ENCODE measurements around the gene CIAO3. TPM values are rescaled to one million over a fixed set of nuclear protein-coding genes. Genes with fewer than 3 reads are reported as not detected.

The CIAO3 gene
- total RNA-seq, 1 experiment from 2014 or later, result 51.9 TPM

- no peak for DNase-seq
- TF ChIP-seq CTCF (IDR thresholded peaks at IDR 0.05; ENCODE audit: unreplicated experiment), result no peak
- Mint-ChIP-seq H3K4me1 (ENCODE audit: low read depth, unreplicated experiment) (peaks cover 16% of the 10 kb centered on the region), H3K27ac (ENCODE audit: unreplicated experiment) (no peak overlapping the region), H3K27me3 (ENCODE audit: unreplicated experiment) (no peaks in the 10 kb centered on the region), H3K4me3 (ENCODE audit: low read depth, unreplicated experiment) (no peak overlapping the region), H3K9me3 (ENCODE audit: low read depth, unreplicated experiment) (no peaks in the 10 kb centered on the region), H3K36me3 (ENCODE audit: insufficient read depth, unreplicated experiment) (peaks cover 78% of the 10 kb centered on the region)
- CTCF ChIA-PET, result interaction anchor here (1.2 kb wide), 1 partner anchor 76 kb away, joined by 3 read pairs; no protein-coding TSS in a partner anchor
- BruUV-seq (replicated peaks), result no TSS peak
- intact Hi-C loops (cut with micrococcal nuclease; ENCODE audit: unreplicated experiment), result no loop called here
These were observed 17.1 kb downstream of the CIAO3 start for GRCh38 chr16:723695-724094.

DNA sequence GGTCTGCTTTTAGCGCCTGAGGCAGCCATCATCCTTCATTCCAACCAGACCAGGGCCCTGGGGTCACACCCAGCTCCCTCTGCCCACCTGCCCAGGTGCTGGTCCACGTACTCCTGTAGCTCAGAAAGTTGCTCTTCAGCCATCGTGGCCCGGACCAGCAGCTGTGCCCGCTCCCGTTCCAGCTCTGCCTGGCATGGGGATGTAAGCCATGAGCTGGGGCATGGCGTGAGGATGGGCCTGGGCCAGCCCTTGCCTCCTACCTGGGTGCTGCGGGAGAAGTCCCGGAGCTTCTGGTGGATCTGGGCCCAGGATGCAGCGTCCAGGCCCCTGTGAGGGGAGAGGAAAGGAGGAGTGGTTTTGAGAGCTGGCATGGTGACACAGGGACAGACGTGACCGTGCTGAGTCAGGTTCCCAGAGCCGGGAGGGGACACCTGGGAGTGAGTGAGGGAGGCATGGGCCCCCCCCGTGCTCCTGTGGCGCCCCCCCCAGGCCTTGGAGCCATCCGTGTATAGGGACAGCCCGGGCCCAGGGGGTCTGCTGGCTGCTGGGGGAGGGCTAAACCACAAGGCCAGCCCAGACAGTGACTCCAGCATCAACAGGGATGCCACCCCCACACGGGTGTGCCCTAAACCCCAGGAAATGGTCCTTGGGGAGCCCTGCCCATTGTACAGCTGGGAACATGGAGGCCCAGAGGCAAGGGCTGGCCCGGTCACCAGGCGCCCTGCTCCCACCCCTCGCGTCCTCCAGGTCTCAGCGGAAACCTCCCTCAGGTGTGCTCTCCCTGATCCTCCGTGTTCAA, 17.8 kb downstream of the CIAO3 start:
- Mint-ChIP-seq H3K36me3 (ENCODE audit: insufficient read depth, unreplicated experiment) (peaks cover 79% of the 10 kb centered on the region), H3K27me3 (ENCODE audit: unreplicated experiment) (no peaks in the 10 kb centered on the region), H3K9me3 (ENCODE audit: low read depth, unreplicated experiment) (no peaks in the 10 kb centered on the region), H3K27ac (ENCODE audit: unreplicated experiment) (peak overlapping the region; percentile 2), H3K4me1 (ENCODE audit: low read depth, unreplicated experiment) (peaks cover 19% of the 10 kb centered on the region), H3K4me3 (ENCODE audit: low read depth, unreplicated experiment) (no peak overlapping the region)
- no TSS peak for BruUV-seq (replicated peaks)
- CTCF ChIA-PET, result interaction anchor here (1.2 kb wide), 1 partner anchor 75 kb away, joined by 3 read pairs; no protein-coding TSS in a partner anchor
- TF ChIP-seq CTCF (IDR thresholded peaks at IDR 0.05; ENCODE audit: unreplicated experiment), result no peak
- no peak for DNase-seq
- intact Hi-C loops (cut with micrococcal nuclease; ENCODE audit: unreplicated experiment), result no loop called here

DNA sequence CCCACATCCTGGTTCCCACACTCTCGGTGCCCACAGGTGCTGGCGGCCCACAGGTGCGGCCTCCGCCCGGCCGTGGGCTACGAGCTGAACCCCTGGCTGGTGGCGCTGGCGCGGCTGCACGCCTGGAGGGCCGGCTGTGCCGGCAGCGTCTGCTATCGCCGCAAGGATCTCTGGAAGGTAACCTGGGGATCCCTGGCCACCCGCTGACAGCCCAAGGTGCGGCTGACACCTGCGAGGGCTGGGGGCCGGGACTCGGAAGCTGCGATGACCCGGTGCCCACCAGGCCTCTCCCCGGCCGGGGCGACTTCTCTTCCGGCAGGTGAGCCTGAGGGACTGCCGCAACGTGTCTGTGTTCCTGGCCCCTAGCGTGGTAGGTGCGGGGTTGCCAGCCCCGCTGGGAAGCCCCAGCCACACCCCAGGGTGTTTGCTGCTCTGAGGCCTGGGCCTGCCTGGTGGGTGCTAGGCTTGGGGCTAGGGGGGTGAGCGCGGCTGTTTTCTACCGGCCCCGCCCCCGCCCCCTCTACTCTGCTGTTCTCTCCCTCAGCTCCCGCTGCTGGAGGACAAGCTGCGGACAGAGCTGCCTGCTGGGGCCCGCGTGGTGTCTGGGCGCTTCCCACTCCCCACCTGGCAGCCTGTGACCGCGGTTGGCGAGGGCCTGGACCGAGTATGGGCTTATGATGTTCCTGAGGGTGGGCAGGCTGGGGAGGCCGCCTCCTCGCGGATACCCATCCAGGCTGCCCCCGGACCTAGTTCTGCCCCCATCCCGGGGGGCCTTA, 18.8 kb downstream of the CIAO3 start:
- H3K4me3 Mint-ChIP-seq (ENCODE audit: low read depth, unreplicated experiment), result peak overlapping the region; percentile 84

More for the DNA sequence above, 18.8 kb downstream of the CIAO3 start:
- Mint-ChIP-seq H3K4me1 (ENCODE audit: low read depth, unreplicated experiment) (peaks cover 19% of the 10 kb centered on the region), H3K27ac (ENCODE audit: unreplicated experiment) (peak overlapping the region; percentile 67), H3K36me3 (ENCODE audit: insufficient read depth, unreplicated experiment) (peaks cover 78% of the 10 kb centered on the region), H3K27me3 (ENCODE audit: unreplicated experiment) (no peaks in the 10 kb centered on the region), H3K9me3 (ENCODE audit: low read depth, unreplicated experiment) (no peaks in the 10 kb centered on the region)
- TSS peak; percentile 10 for BruUV-seq (replicated peaks)
- DNase-seq, result no peak
- TF ChIP-seq CTCF (IDR thresholded peaks at IDR 0.05; ENCODE audit: unreplicated experiment), result no peak
- intact Hi-C loops (cut with micrococcal nuclease; ENCODE audit: unreplicated experiment), result no loop called here
- CTCF ChIA-PET, result interaction anchor here (0.6 to 1.3 kb wide), 4 partner anchors 10 to 74 kb away, joined by 3 to 6 read pairs (median 4); no protein-coding TSS in a partner anchor

Data from Calu3 (cell line).